GM12892 (cell line): ENCODE data around the gene MTMR10.

ENCODE experiments used
- POLR2AphosphoS5 ChIP-seq: IDR thresholded peaks from 2 replicates; pipeline ENCODE4 v1.6.1; 2011; ENCODE audit warnings: low read depth, low read length, control low read depth
- TAF1 ChIP-seq: IDR thresholded peaks from 2 replicates; pipeline ENCODE4 v1.6.1; 2011; ENCODE audit warnings: low read depth, mild to moderate bottlenecking, control low read depth, low read length, borderline replicate concordance

DNA sequence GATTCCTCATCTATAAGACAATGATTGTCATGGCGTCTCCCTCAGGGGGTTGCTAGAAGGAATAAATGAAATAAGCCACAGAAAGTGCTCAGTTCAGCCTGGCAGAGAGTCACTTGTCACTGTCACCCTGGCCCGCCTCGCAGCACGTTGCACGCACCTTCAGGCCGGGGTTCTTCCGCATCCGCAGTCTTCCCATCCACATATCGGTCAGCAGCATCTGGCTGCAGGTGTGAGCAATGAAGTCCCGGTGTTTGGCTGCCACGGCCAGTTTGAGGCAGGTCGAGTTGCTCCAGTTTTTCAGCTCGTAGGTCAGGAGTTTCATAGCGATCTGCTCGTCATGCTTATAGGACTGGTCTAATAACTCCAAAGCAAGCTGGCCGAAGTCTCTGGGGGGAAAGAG lies 48.5 kb upstream of the MTMR10 start:
- TF ChIP-seq TAF1 (no peak), POLR2AphosphoS5 (no peak)
